ENCODE results near the gene VSX2.

Gene VSX2

DNA sequence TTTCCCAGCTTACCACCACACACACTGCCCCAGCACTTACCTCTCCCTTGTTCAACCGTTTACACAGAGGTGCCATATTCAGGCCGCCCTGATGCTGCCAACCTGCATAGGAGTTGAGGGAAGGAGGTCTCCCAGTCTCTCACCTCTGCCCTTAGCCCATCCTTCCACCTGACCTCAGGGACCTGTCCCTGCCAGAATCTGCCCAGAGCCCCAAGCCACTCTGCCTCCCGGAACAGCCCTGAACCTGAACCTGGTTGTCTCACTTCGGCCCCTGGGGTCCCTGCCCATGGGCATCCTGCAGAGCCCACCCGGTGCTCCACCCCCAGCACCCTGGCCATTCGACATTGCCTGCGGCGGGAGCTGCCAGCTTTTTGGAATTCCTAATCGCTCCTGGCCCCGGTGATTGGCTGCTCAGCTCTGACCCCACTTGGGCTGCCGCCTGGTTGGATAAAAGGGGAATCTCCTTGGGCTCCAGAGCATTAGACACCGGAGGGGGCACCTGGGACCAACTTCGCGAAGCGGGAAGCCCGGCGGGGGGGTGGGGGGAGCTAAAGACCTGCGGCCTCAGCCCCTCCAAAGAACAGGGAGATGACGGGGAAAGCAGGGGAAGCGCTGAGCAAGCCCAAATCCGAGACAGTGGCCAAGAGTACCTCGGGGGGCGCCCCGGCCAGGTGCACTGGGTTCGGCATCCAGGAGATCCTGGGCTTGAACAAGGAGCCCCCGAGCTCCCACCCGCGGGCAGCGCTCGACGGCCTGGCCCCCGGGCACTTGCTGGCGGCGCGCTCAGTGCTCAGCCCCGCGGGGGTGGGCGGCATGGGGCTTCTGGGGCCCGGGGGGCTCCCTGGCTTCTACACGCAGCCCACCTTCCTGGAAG lies at the start of gene VSX2:
TSS of gene VSX2 (plus strand) at position 476 of the 874 bp plus-strand sequence. CDS start at position 589, 113 bp downstream.
- no peak for DNase-seq

DNA sequence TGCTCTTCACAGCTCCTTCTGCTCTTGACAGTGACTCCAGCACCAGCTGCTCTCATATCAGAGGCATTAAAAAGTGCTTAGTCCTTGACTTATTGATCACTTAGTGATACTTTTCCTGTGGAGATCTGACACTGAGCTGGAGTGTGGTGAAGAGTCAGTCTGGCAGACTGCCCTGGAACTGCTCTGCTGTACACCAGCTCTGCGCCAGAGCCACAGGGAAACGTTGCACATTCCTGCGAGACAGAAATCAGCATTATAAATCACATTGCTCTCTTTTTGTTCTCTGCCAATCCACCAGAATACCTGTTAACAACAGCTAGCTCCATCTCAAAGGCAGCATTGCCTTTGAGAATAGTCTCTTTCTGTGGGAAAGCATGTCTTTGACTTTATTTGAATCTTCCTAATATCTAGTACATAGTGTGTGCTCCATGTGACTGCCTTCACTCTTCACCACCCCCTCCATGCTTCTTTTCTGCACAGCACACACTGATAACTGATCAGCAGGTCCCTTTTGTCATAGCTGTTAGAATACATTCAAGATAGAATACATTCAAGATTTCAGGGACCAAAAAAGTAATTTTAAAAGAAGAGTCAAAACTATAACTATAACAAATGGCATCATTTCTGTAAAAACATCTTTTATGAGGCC lies 48.2 kb upstream of the VSX2 start:
- DNase-seq: no peak

DNA sequence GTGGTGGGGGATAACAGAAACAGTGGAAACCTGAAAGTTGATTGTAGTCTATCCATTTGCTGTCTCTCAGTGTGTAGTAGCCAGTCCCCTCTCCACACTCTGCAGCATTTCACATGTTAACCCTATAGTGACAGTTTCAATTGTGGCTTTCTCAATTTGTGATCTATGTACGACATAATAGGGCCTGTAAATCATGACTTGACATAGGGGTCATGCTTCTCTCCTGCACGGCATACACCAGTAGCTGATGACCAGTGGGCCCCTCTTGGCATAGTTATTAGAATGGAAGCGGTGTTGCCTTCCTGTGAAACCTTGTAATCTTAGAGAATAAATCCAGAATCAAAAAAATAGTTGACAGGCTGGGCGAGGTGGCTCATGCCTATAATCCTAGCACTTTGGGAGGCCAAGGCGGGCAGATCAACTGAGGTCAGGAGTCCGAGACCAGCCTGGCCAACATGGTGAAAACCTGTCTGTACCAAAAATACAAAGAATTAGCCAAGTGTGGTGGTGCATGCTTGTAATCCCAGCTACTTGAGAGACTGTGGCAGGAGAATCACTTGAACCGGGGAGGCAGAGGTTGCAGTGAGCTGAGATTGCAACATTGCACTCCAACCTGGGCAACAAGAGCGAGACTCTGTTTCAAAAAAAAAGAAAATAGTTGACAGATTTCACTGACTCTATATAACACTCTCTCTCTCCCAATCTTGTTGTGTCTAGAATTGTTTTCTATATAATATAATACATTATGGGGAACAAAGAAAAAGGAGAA lies 44.6 kb upstream of the VSX2 start:
- DNase-seq: no peak

GRCh38 chr14:74195623-74196022 lies 43.6 kb upstream of the VSX2 start:
- DNase-seq: no peak

DNA sequence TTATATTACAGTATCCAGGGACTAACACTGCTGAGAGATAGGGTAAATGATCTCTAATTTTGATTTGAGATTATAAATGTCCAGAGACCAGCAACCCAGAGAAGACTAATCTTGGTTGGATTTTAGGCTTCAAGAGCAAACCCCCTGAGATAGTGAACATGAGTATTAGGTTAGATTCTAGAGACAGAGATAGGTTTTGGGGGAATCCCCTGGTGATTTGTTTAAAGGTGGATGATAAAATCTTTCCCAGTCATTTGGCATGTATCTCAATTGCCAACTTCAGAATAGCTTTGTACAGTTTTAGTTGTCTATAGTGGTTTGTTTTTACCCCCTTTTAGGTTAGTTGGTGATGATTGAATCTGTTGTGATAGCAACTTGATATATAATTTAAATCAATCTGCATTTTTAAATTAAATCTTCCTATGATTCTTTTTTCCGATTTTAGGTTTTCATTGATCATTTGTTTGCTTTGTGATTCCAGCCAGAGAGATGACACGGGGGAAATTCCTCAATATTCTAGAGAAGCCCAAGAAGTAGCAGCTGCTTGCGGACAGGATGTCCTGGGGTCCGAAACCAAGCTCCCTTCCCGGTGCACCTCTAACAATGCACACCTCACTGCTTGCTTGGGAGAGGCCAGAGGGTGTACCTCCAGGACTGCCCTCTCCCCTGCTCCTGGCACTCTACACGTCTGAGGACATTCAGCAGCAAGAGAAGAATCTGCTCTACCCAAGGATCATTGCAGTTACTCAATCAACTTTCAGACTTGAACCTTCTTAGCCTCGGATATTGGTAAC lies 40.6 kb upstream of the VSX2 start:
- DNase-seq: no peak

DNA sequence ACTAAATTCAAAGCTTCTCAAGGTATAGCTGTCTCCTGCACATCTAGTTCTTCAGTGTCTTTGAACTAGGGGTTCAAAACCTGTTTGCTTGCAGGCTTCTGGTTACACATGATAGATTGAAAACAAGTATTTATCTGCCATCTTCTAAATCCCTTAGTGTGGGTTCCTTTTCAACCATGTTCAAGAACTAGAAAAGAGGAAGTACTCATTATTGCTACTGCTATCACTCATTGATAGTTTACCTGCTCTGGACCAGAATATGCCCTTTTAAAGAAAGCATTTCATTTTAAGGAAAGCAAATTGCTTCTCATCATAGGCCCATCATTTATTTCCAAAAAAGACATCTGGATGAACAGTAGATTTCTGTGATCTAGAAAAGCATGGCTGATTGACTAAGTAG lies 37.1 kb upstream of the VSX2 start:
- DNase-seq: no peak

- no peak for DNase-seq
Observed at GRCh38 chr14:74203639-74204038, 35.6 kb upstream of the VSX2 start.

GRCh38 chr14:74204491-74204890 lies 34.8 kb upstream of the VSX2 start:
- DNase-seq: no peak

GRCh38 chr14:74205882-74206281 lies 33.4 kb upstream of the VSX2 start:
- DNase-seq: no peak

GRCh38 chr14:74207943-74208342 lies 31.3 kb upstream of the VSX2 start:
- DNase-seq: no peak

- DNase-seq: no peak
Observed at GRCh38 chr14:74208642-74209041, 30.6 kb upstream of the VSX2 start.

GRCh38 chr14:74211945-74212580 lies 27.2 kb upstream of the VSX2 start:
- no peak for DNase-seq

GRCh38 chr14:74213907-74214803 lies 25.1 kb upstream of the VSX2 start:
- DNase-seq: no peak

DNA sequence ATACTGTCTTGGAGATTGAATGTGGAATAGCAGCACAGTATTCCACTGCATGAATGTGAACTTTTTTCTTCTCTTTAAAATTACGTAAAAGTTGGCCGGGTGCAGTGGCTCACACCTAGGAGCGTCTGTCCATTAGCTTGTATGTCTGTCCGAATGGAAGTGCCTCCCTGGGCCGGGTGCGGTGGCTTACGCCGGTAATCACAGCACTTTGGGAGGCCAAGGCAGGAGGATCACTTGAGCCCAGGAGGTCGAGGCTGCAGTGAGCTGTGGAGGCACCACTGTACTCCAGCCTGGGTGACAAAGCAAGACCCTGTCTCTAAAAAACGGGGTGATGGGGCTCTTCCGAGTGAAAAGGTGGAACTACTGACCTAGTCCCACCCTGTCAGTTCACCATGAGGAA lies 22.6 kb upstream of the VSX2 start:
- DNase-seq: no peak

- peak; percentile 67 for DNase-seq
Observed at GRCh38 chr14:74217672-74218448, 21.4 kb upstream of the VSX2 start.

GRCh38 chr14:74218462-74218861 lies 20.8 kb upstream of the VSX2 start:
- no peak for DNase-seq

DNA sequence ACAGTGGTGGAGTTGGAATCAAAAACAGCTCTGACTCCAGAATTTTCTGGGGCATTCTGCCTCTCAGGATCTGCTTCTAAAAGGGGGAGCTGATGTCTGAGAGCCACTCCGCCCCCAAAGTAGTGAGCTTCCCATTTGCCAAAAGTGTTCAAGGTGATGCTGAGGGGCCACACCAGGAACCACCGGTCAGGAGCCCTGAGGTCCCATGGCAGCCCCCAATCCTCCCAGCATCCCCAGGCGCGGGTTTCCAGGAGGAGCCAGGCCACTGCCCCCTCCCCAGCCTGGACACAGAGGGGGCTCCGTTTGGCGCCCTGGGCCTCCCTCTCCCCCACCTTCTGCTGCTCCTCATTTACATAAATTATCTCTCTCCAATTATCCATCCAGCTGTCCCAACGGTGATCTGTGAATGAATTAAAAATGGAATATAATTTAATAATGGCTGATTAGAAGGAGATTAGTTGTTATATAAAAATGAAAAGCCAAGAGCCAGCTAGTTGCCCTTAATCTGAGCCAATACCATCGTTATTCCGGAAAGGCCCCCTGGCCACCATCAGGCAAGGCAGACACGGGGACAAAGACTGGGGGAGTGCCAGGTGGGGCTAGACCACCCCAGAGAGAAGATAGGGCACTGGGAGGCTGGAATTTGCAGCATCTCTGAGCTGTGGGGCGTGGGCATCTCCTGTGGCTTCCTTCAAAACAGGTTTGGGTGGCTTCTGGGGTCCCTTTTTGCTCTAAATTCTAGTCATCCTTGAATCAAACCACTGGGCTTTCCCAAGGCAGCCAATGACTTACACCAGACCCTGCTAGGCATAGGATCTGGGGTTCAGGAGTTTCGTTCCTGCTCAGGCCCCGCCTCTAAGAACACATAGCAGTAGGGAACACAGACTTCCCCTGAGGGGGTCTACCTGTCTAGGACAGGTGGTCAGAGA lies 19.7 kb upstream of the VSX2 start:
- DNase-seq: no peak

DNA sequence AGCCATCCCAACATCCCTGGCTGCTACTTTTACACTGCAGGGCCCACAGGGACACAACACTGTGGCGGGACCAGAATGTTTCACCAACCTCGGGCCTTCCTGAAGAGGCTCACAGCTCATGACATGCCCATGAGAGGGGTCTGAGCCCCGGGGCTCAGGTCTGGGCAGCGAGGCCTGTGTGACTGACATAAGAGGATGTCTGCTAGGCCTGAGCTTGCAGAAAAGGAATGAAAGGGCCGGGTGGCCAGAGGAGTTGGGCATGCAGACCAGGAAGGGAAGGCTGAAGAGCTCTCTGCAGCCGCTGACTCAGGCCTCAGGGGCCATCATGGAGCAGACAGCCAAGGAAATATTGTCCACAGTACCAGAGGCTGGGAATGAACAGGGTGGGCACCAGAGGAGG lies 18.3 kb upstream of the VSX2 start:
- DNase-seq: no peak

DNA sequence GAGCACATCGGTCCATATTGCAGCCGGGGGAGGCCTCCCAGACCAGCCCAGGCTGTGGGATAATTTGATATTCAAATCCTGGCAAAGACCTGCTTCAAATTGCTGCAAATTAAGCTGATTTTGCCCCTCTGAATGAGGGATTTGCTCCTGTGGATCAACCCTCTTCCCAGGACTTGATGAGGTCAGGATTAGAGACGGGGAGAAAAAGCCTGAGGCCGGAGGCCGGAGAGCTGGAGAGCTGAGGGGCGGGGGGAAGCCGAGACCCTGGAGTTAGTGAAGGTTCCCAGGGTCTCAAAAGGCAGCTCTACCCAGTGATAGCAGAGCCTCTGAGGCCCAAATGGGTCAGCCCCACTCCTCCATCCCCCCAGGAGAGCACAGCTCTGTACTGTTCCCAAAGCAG lies 17.5 kb upstream of the VSX2 start:
- DNase-seq: no peak
